GM23338 (cell line): ENCODE results near the gene SPATA13.

Experiments used
- CREB1 ChIP-seq: fragments of 250-450 bp; sonication (Bioruptor Pico); IDR thresholded peaks from 2 replicates; pipeline ENCODE4 v1.5.0; 2020; ENCODE audit warnings: low read depth, mild to moderate bottlenecking, moderate library complexity
- CTCF ChIP-seq, 2 experiments: fragments of 200-600 bp in 1 of 2; sonication (generic) in 1 of 2; conservative IDR thresholded peaks; 2 replicates each; pipeline versions ENCODE4 v1.5.1 to v1.6.1; 2016 to 2017; ENCODE audit warnings: antibody characterized with exemption in 2 of 2, low read depth in 2 of 2, mild to moderate bottlenecking in 2 of 2, moderate library complexity in 1 of 2
- EZH2 ChIP-seq: fragments of 200-600 bp; sonication (generic); IDR thresholded peaks from one replicate; pipeline ENCODE4 v1.8.0; 2017; ENCODE audit warnings: antibody characterized with exemption, mild to moderate bottlenecking, low read depth; ENCODE audit not compliant: unreplicated experiment
- EZH2phosphoT487 ChIP-seq: fragments of 200-600 bp; sonication (generic); IDR thresholded peaks from one replicate; pipeline ENCODE4 v1.8.1; 2018; ENCODE audit warnings: antibody characterized with exemption; ENCODE audit not compliant: unreplicated experiment
- POLR2AphosphoS5 ChIP-seq: IDR thresholded peaks from 2 replicates; pipeline ENCODE4 v1.6.1; 2016; ENCODE audit warnings: antibody characterized with exemption, low read depth
- REST ChIP-seq: IDR thresholded peaks from one replicate; pipeline ENCODE4 v1.6.1; 2018; ENCODE audit warnings: antibody characterized with exemption; ENCODE audit not compliant: unreplicated experiment
- STAT1 ChIP-seq: IDR thresholded peaks from one replicate; pipeline ENCODE4 v1.6.1; 2016; ENCODE audit warnings: antibody characterized with exemption; ENCODE audit not compliant: unreplicated experiment
- ZNF331 ChIP-seq: fragments of 250-450 bp; sonication (Bioruptor Pico); IDR thresholded peaks from 2 replicates; pipeline ENCODE4 v1.5.0; 2020; ENCODE audit warnings: low read depth, mild to moderate bottlenecking, moderate library complexity

- TF ChIP-seq CTCF (conservative IDR thresholded peaks at IDR 0.05; ENCODE audit: low read depth in 2 of 2) = no peak
- TF ChIP-seq POLR2AphosphoS5 = no peak
- no peak for TF ChIP-seq EZH2
- no peak for TF ChIP-seq CREB1 (CRISPR knock-in tag)
- TF ChIP-seq REST = no peak
- no peak for TF ChIP-seq STAT1
- no peak for TF ChIP-seq ZNF331 (CRISPR knock-in tag)
- TF ChIP-seq EZH2phosphoT487 = no peak
These were observed 25.8 kb upstream of the SPATA13 start for GRCh38 chr13:24134757-24135156.
